ENCODE data around the gene TSKS. TPM values are rescaled to one million over a fixed set of nuclear protein-coding genes. Genes with fewer than 3 reads are reported as not detected.

The TSKS gene
- total RNA-seq, 1 donor from 2014 or later, result not detected

GRCh38 chr19:49755956-49756355 lies 7.2 kb downstream of the TSKS start:
- FAIRE-seq, result no peak
- no peaks in the 10 kb centered on the region for H3K27me3 ChIP-seq (ENCODE audit: insufficient read depth, low read length)
- H4K20me1 ChIP-seq (ENCODE audit: insufficient read depth, low read length), result no peaks in the 10 kb centered on the region
- no peak for TF ChIP-seq EZH2 (IDR thresholded peaks at IDR 0.05; ENCODE audit: insufficient read depth, low read length)
- TF ChIP-seq, protein P1, sequence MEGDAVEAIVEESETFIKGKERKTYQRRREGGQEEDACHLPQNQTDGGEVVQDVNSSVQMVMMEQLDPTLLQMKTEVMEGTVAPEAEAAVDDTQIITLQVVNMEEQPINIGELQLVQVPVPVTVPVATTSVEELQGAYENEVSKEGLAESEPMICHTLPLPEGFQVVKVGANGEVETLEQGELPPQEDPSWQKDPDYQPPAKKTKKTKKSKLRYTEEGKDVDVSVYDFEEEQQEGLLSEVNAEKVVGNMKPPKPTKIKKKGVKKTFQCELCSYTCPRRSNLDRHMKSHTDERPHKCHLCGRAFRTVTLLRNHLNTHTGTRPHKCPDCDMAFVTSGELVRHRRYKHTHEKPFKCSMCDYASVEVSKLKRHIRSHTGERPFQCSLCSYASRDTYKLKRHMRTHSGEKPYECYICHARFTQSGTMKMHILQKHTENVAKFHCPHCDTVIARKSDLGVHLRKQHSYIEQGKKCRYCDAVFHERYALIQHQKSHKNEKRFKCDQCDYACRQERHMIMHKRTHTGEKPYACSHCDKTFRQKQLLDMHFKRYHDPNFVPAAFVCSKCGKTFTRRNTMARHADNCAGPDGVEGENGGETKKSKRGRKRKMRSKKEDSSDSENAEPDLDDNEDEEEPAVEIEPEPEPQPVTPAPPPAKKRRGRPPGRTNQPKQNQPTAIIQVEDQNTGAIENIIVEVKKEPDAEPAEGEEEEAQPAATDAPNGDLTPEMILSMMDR (IDR thresholded peaks at IDR 0.05; ENCODE audit: insufficient read depth, low read depth, low read length), result no peak
- H3K36me3 Mint-ChIP-seq (ENCODE audit: low read depth, unreplicated experiment), result peaks cover 5% of the 10 kb centered on the region
- H3K9ac ChIP-seq (ENCODE audit: low read length), result no peak overlapping the region
- no peak overlapping the region for H3K4me3 Mint-ChIP-seq (ENCODE audit: unreplicated experiment)
- no peak overlapping the region for H3K4me2 ChIP-seq (ENCODE audit: low read length)
- peaks cover 24% of the 10 kb centered on the region for H3K9me3 Mint-ChIP-seq (ENCODE audit: unreplicated experiment)
- peaks cover 5% of the 10 kb centered on the region for H3K9me3 ChIP-seq (ENCODE audit: insufficient read depth, low read depth, low read length)
- peaks cover 5% of the 10 kb centered on the region for H3K4me1 Mint-ChIP-seq (ENCODE audit: low read depth, unreplicated experiment)
- no peak overlapping the region for H3K27ac Mint-ChIP-seq (ENCODE audit: unreplicated experiment)
- H2AFZ ChIP-seq (ENCODE audit: low read depth, low read length), result no peak overlapping the region
- peaks cover 10% of the 10 kb centered on the region for H3K4me1 ChIP-seq (ENCODE audit: insufficient read depth, low read length)
- no peak overlapping the region for H3K4me3 ChIP-seq (ENCODE audit: insufficient read depth, low read depth, low read length)
- H3K36me3 ChIP-seq (ENCODE audit: insufficient read depth, low read length), result no peaks in the 10 kb centered on the region
- DNase-seq (ENCODE audit: low read depth), result no peak
- no peaks in the 10 kb centered on the region for H3K27me3 Mint-ChIP-seq (ENCODE audit: low read depth, unreplicated experiment)
- H3K79me2 ChIP-seq (ENCODE audit: insufficient read depth, low read length), result no peaks in the 10 kb centered on the region
- H3K27ac ChIP-seq (ENCODE audit: low read depth, low read length), result no peak overlapping the region

- Mint-ChIP-seq H3K9me3 (ENCODE audit: unreplicated experiment) (peaks cover 24% of the 10 kb centered on the region), H3K4me1 (ENCODE audit: low read depth, unreplicated experiment) (no peaks in the 10 kb centered on the region), H3K4me3 (ENCODE audit: unreplicated experiment) (no peak overlapping the region), H3K27ac (ENCODE audit: unreplicated experiment) (no peak overlapping the region), H3K27me3 (ENCODE audit: low read depth, unreplicated experiment) (no peaks in the 10 kb centered on the region), H3K36me3 (ENCODE audit: low read depth, unreplicated experiment) (peaks cover 5% of the 10 kb centered on the region)
- H3K4me3 ChIP-seq (ENCODE audit: insufficient read depth, low read depth, low read length), result no peak overlapping the region
- H3K9me3 ChIP-seq (ENCODE audit: insufficient read depth, low read depth, low read length), result peaks cover 5% of the 10 kb centered on the region
- H3K9ac ChIP-seq (ENCODE audit: low read length), result no peak overlapping the region
- no peaks in the 10 kb centered on the region for H3K79me2 ChIP-seq (ENCODE audit: insufficient read depth, low read length)
- FAIRE-seq, result no peak
- no peak for TF ChIP-seq EZH2 (IDR thresholded peaks at IDR 0.05; ENCODE audit: insufficient read depth, low read length)
- TF ChIP-seq, protein P1 (IDR thresholded peaks at IDR 0.05; ENCODE audit: insufficient read depth, low read depth, low read length), result no peak
- no peak overlapping the region for H3K4me2 ChIP-seq (ENCODE audit: low read length)
- no peaks in the 10 kb centered on the region for H4K20me1 ChIP-seq (ENCODE audit: insufficient read depth, low read length)
- DNase-seq (ENCODE audit: low read depth), result no peak
- H3K27me3 ChIP-seq (ENCODE audit: insufficient read depth, low read length), result no peaks in the 10 kb centered on the region
- no peak overlapping the region for H3K27ac ChIP-seq (ENCODE audit: low read depth, low read length)
- H3K4me1 ChIP-seq (ENCODE audit: insufficient read depth, low read length), result no peaks in the 10 kb centered on the region
- no peak overlapping the region for H2AFZ ChIP-seq (ENCODE audit: low read depth, low read length)
- no peaks in the 10 kb centered on the region for H3K36me3 ChIP-seq (ENCODE audit: insufficient read depth, low read length)
Observed at GRCh38 chr19:49752701-49753100, 10.4 kb downstream of the TSKS start.

- no peak for FAIRE-seq
- no peaks in the 10 kb centered on the region for H3K27me3 Mint-ChIP-seq (ENCODE audit: low read depth, unreplicated experiment)
- H3K9me3 Mint-ChIP-seq (ENCODE audit: unreplicated experiment), result peaks cover 22% of the 10 kb centered on the region
- Histone ChIP-seq H3K9me3 (ENCODE audit: insufficient read depth, low read depth, low read length) (no peaks in the 10 kb centered on the region), H3K27ac (ENCODE audit: low read depth, low read length) (no peak overlapping the region), H2AFZ (ENCODE audit: low read depth, low read length) (no peak overlapping the region), H3K79me2 (ENCODE audit: insufficient read depth, low read length) (no peaks in the 10 kb centered on the region), H3K4me2 (ENCODE audit: low read length) (no peak overlapping the region), H4K20me1 (ENCODE audit: insufficient read depth, low read length) (no peaks in the 10 kb centered on the region), H3K27me3 (ENCODE audit: insufficient read depth, low read length) (no peaks in the 10 kb centered on the region), H3K4me3 (ENCODE audit: insufficient read depth, low read depth, low read length) (no peak overlapping the region), H3K36me3 (ENCODE audit: insufficient read depth, low read length) (no peaks in the 10 kb centered on the region), H3K4me1 (ENCODE audit: insufficient read depth, low read length) (no peaks in the 10 kb centered on the region), H3K9ac (ENCODE audit: low read length) (no peak overlapping the region)
- DNase-seq (ENCODE audit: low read depth), result peak; percentile 33
- no peak for TF ChIP-seq EZH2 (IDR thresholded peaks at IDR 0.05; ENCODE audit: insufficient read depth, low read length)
- no peak overlapping the region for H3K4me3 Mint-ChIP-seq (ENCODE audit: unreplicated experiment)
- no peaks in the 10 kb centered on the region for H3K4me1 Mint-ChIP-seq (ENCODE audit: low read depth, unreplicated experiment)
- peaks cover 3% of the 10 kb centered on the region for H3K36me3 Mint-ChIP-seq (ENCODE audit: low read depth, unreplicated experiment)
- H3K27ac Mint-ChIP-seq (ENCODE audit: unreplicated experiment), result no peak overlapping the region
Observed at GRCh38 chr19:49749771-49750170, 13.3 kb downstream of the TSKS start.

Measured in astrocyte (in vitro differentiated cells and primary cell).